Upper lobe of left lung (tissue), 4 donors: ENCODE results near the gene SAMD4A.

Experiments used
- CTCF ChIP-seq, 6 experiments: fragments of 450-650 bp in 4 of 6; fragments of 200-600 bp in 2 of 6; sonication (generic) in 2 of 6; IDR thresholded peaks; one replicate each; pipeline ENCODE4 v1.5.1; 2016 to 2019; ENCODE audit warnings: antibody characterized with exemption in 6 of 6
- EP300 ChIP-seq, 4 donors: sonication (generic); formaldehyde crosslinking; IDR thresholded peaks; one replicate each; pipeline ENCODE4 v1.5.1; 2017; ENCODE audit warnings: antibody characterized with exemption in 4 of 4, control low read depth in 2 of 4
- POLR2A ChIP-seq, 4 donors: fragments of 450-650 bp; IDR thresholded peaks; one replicate each; pipeline ENCODE4 v1.5.1; 2016 to 2017; ENCODE audit warnings: antibody characterized with exemption in 4 of 4, mild to moderate bottlenecking in 2 of 4
- POLR2AphosphoS5 ChIP-seq, 2 donors: sonication (generic); formaldehyde crosslinking; IDR thresholded peaks; one replicate each; pipeline ENCODE4 v1.5.1; 2017; ENCODE audit warnings: antibody characterized with exemption in 2 of 2

GRCh38 chr14:54617467-54617866, 50.5 kb downstream of the SAMD4A start:
- TF ChIP-seq CTCF (IDR thresholded peaks at IDR 0.05) (no peak), EP300 (IDR thresholded peaks at IDR 0.05) (no peak), POLR2A (IDR thresholded peaks at IDR 0.05) (no peak), POLR2AphosphoS5 (IDR thresholded peaks at IDR 0.05) (no peak)
